ENCODE data around the gene PDGFRB.

PDGFRB gene

GRCh38 chr5:150167908-150168307 is 12.3 kb upstream of the PDGFRB start:
- Histone ChIP-seq H3K27ac (ENCODE audit: low read depth, low read length) (no peak overlapping the region), H3K4me3 (ENCODE audit: low read length) (peak overlapping the region; percentile 55), H3K27me3 (ENCODE audit: control insufficient read depth, insufficient read depth, low read length) (peaks cover 3% of the 10 kb centered on the region), H3K4me1 (ENCODE audit: control insufficient read depth, insufficient read depth, low read length) (no peaks in the 10 kb centered on the region), H3K36me3 (ENCODE audit: control insufficient read depth, insufficient read depth, low read length) (no peaks in the 10 kb centered on the region), H3K9ac (ENCODE audit: low read length) (no peak overlapping the region)

GRCh38 chr5:150167512-150167850 is 11.8 kb upstream of the PDGFRB start:
- H3K27ac ChIP-seq (ENCODE audit: low read depth, low read length), result no peak overlapping the region
- H3K4me1 ChIP-seq (ENCODE audit: control insufficient read depth, insufficient read depth, low read length), result no peaks in the 10 kb centered on the region
- peak overlapping the region; percentile 55 for H3K4me3 ChIP-seq (ENCODE audit: low read length)
- no peak overlapping the region for H3K9ac ChIP-seq (ENCODE audit: low read length)
- H3K27me3 ChIP-seq (ENCODE audit: control insufficient read depth, insufficient read depth, low read length), result peaks cover 3% of the 10 kb centered on the region
- no peaks in the 10 kb centered on the region for H3K36me3 ChIP-seq (ENCODE audit: control insufficient read depth, insufficient read depth, low read length)

- Histone ChIP-seq H3K9ac (ENCODE audit: low read length) (peak within 1 kb of the TSS; percentile 14), H3K27ac (ENCODE audit: low read depth, low read length) (no peak within 1 kb of the TSS), H3K36me3 (ENCODE audit: control insufficient read depth, insufficient read depth, low read length) (no peaks in the 10 kb centered on the region), H3K27me3 (ENCODE audit: control insufficient read depth, insufficient read depth, low read length) (peaks cover 3% of the 10 kb centered on the region), H3K4me1 (ENCODE audit: control insufficient read depth, insufficient read depth, low read length) (no peaks in the 10 kb centered on the region), H3K4me3 (ENCODE audit: low read length) (peak within 1 kb of the TSS; percentile 55)
These were observed 11.2 kb upstream of the PDGFRB start, which contains the start of gene CDX1 for GRCh38 chr5:150166650-150167511. TSS of gene CDX1 (plus strand) at chr5:150166778. CDS start at chr5:150166877, 99 bp downstream.

- Histone ChIP-seq H3K4me3 (ENCODE audit: low read length) (peak overlapping the region; percentile 23), H3K36me3 (ENCODE audit: control insufficient read depth, insufficient read depth, low read length) (no peaks in the 10 kb centered on the region), H3K4me1 (ENCODE audit: control insufficient read depth, insufficient read depth, low read length) (no peaks in the 10 kb centered on the region), H3K9ac (ENCODE audit: low read length) (no peak overlapping the region), H3K27ac (ENCODE audit: low read depth, low read length) (no peak overlapping the region), H3K27me3 (ENCODE audit: control insufficient read depth, insufficient read depth, low read length) (peaks cover 3% of the 10 kb centered on the region)
These were observed 10.5 kb upstream of the PDGFRB start for GRCh38 chr5:150166037-150166649.

GRCh38 chr5:150164211-150164980 is 8.8 kb upstream of the PDGFRB start:
- Histone ChIP-seq H3K4me1 (ENCODE audit: control insufficient read depth, insufficient read depth, low read length) (no peaks in the 10 kb centered on the region), H3K4me3 (ENCODE audit: low read length) (no peak overlapping the region), H3K9ac (ENCODE audit: low read length) (no peak overlapping the region)

GRCh38 chr5:150163547-150164059 is 8.0 kb upstream of the PDGFRB start:
- H3K27ac ChIP-seq (ENCODE audit: low read depth, low read length), result no peak overlapping the region
- no peak overlapping the region for H3K4me3 ChIP-seq (ENCODE audit: low read length)

More at GRCh38 chr5:150164211-150164980, 8.8 kb upstream of the PDGFRB start:
- no peaks in the 10 kb centered on the region for H3K36me3 ChIP-seq (ENCODE audit: control insufficient read depth, insufficient read depth, low read length)
- H3K27ac ChIP-seq (ENCODE audit: low read depth, low read length), result no peak overlapping the region
- H3K27me3 ChIP-seq (ENCODE audit: control insufficient read depth, insufficient read depth, low read length), result peaks cover 3% of the 10 kb centered on the region

GRCh38 chr5:150163035-150163434 is 7.4 kb upstream of the PDGFRB start:
- H3K4me3 ChIP-seq (ENCODE audit: low read length), result no peak overlapping the region
- no peaks in the 10 kb centered on the region for H3K36me3 ChIP-seq (ENCODE audit: control insufficient read depth, insufficient read depth, low read length)
- no peaks in the 10 kb centered on the region for H3K4me1 ChIP-seq (ENCODE audit: control insufficient read depth, insufficient read depth, low read length)
- no peak overlapping the region for H3K27ac ChIP-seq (ENCODE audit: low read depth, low read length)
- H3K27me3 ChIP-seq (ENCODE audit: control insufficient read depth, insufficient read depth, low read length), result no peaks in the 10 kb centered on the region
- no peak overlapping the region for H3K9ac ChIP-seq (ENCODE audit: low read length)

More at GRCh38 chr5:150163547-150164059, 8.0 kb upstream of the PDGFRB start:
- no peaks in the 10 kb centered on the region for H3K4me1 ChIP-seq (ENCODE audit: control insufficient read depth, insufficient read depth, low read length)
- H3K36me3 ChIP-seq (ENCODE audit: control insufficient read depth, insufficient read depth, low read length), result no peaks in the 10 kb centered on the region
- H3K9ac ChIP-seq (ENCODE audit: low read length), result no peak overlapping the region
- H3K27me3 ChIP-seq (ENCODE audit: control insufficient read depth, insufficient read depth, low read length), result no peaks in the 10 kb centered on the region

GRCh38 chr5:150162142-150162513 is 6.5 kb upstream of the PDGFRB start:
- Histone ChIP-seq H3K4me1 (ENCODE audit: control insufficient read depth, insufficient read depth, low read length) (no peaks in the 10 kb centered on the region), H3K4me3 (ENCODE audit: low read length) (no peak overlapping the region), H3K9ac (ENCODE audit: low read length) (no peak overlapping the region), H3K36me3 (ENCODE audit: control insufficient read depth, insufficient read depth, low read length) (no peaks in the 10 kb centered on the region), H3K27me3 (ENCODE audit: control insufficient read depth, insufficient read depth, low read length) (no peaks in the 10 kb centered on the region), H3K27ac (ENCODE audit: low read depth, low read length) (no peak overlapping the region)

GRCh38 chr5:150161242-150162141 is 5.8 kb upstream of the PDGFRB start:
- Histone ChIP-seq H3K36me3 (ENCODE audit: control insufficient read depth, insufficient read depth, low read length) (no peaks in the 10 kb centered on the region), H3K27me3 (ENCODE audit: control insufficient read depth, insufficient read depth, low read length) (no peaks in the 10 kb centered on the region), H3K4me3 (ENCODE audit: low read length) (no peak overlapping the region), H3K4me1 (ENCODE audit: control insufficient read depth, insufficient read depth, low read length) (no peaks in the 10 kb centered on the region), H3K27ac (ENCODE audit: low read depth, low read length) (no peak overlapping the region), H3K9ac (ENCODE audit: low read length) (no peak overlapping the region)

- Histone ChIP-seq H3K9ac (ENCODE audit: low read length) (no peak overlapping the region), H3K36me3 (ENCODE audit: control insufficient read depth, insufficient read depth, low read length) (no peaks in the 10 kb centered on the region), H3K4me1 (ENCODE audit: control insufficient read depth, insufficient read depth, low read length) (peaks cover 4% of the 10 kb centered on the region), H3K4me3 (ENCODE audit: low read length) (no peak overlapping the region), H3K27ac (ENCODE audit: low read depth, low read length) (peak overlapping the region; percentile 24), H3K27me3 (ENCODE audit: control insufficient read depth, insufficient read depth, low read length) (no peaks in the 10 kb centered on the region)
These were observed 4.9 kb upstream of the PDGFRB start for GRCh38 chr5:150160448-150161081.

GRCh38 chr5:150159741-150160179 is 4.1 kb upstream of the PDGFRB start:
- H3K27me3 ChIP-seq (ENCODE audit: control insufficient read depth, insufficient read depth, low read length), result no peaks in the 10 kb centered on the region
- H3K36me3 ChIP-seq (ENCODE audit: control insufficient read depth, insufficient read depth, low read length), result no peaks in the 10 kb centered on the region
- no peak overlapping the region for H3K27ac ChIP-seq (ENCODE audit: low read depth, low read length)
- H3K9ac ChIP-seq (ENCODE audit: low read length), result no peak overlapping the region
- peaks cover 8% of the 10 kb centered on the region for H3K4me1 ChIP-seq (ENCODE audit: control insufficient read depth, insufficient read depth, low read length)
- no peak overlapping the region for H3K4me3 ChIP-seq (ENCODE audit: low read length)
